ENCODE measurements around the gene CD3E. TPM values are rescaled to one million over a fixed set of nuclear protein-coding genes. Genes with fewer than 3 reads are reported as not detected.

Gene CD3E
- total RNA-seq, 1 donor from 2014 or later = 6.9 TPM

GRCh38 chr11:118282606-118283005, 21.9 kb upstream of the CD3E start:
- H3K4me3 ChIP-seq = no peak overlapping the region
- intact Hi-C loops (cut with DNase I) = no loop called here
- H3K27me3 ChIP-seq = no peaks in the 10 kb centered on the region
- H3K36me3 ChIP-seq = no peaks in the 10 kb centered on the region
- no peaks in the 10 kb centered on the region for H3K9me3 ChIP-seq
- no peak overlapping the region for H3K27ac ChIP-seq
- DNase-seq (ENCODE audit: extremely low spot score in 2 of 2) = no peak
- peaks cover 15% of the 10 kb centered on the region for H3K4me1 ChIP-seq
- TF ChIP-seq POLR2A (IDR thresholded peaks at IDR 0.05) (no peak), CTCF (IDR thresholded peaks at IDR 0.05) (no peak), POLR2AphosphoS5 (IDR thresholded peaks at IDR 0.05; ENCODE audit: insufficient read depth in 1 of 2, low read depth in 1 of 2) (no peak)

- Histone ChIP-seq H3K4me1 (peaks cover 15% of the 10 kb centered on the region), H3K9me3 (no peaks in the 10 kb centered on the region), H3K36me3 (no peaks in the 10 kb centered on the region), H3K27me3 (no peaks in the 10 kb centered on the region), H3K27ac (no peak overlapping the region), H3K4me3 (no peak overlapping the region)
- DNase-seq (ENCODE audit: extremely low spot score in 2 of 2) = no peak
- intact Hi-C loops (cut with DNase I) = no loop called here
- no peak for TF ChIP-seq CTCF (IDR thresholded peaks at IDR 0.05)
- no peak for TF ChIP-seq POLR2A (IDR thresholded peaks at IDR 0.05)
- no peak for TF ChIP-seq POLR2AphosphoS5 (IDR thresholded peaks at IDR 0.05; ENCODE audit: insufficient read depth in 1 of 2, low read depth in 1 of 2)
Measured at GRCh38 chr11:118283037-118283636, 21.4 kb upstream of the CD3E start.

GRCh38 chr11:118283756-118284350, 20.7 kb upstream of the CD3E start:
- Histone ChIP-seq H3K36me3 (no peaks in the 10 kb centered on the region), H3K27ac (no peak overlapping the region), H3K4me1 (peaks cover 14% of the 10 kb centered on the region), H3K4me3 (no peak overlapping the region), H3K9me3 (no peaks in the 10 kb centered on the region), H3K27me3 (no peaks in the 10 kb centered on the region)
- intact Hi-C loops (cut with DNase I) = no loop called here
- no peak for TF ChIP-seq POLR2AphosphoS5 (IDR thresholded peaks at IDR 0.05; ENCODE audit: insufficient read depth in 1 of 2, low read depth in 1 of 2)
- DNase-seq (ENCODE audit: extremely low spot score in 2 of 2) = no peak

GRCh38 chr11:118286545-118286944, 18.0 kb upstream of the CD3E start:
- Histone ChIP-seq H3K36me3 (no peaks in the 10 kb centered on the region), H3K4me1 (peaks cover 20% of the 10 kb centered on the region), H3K27me3 (no peaks in the 10 kb centered on the region), H3K4me3 (no peak overlapping the region), H3K27ac (no peak overlapping the region), H3K9me3 (no peaks in the 10 kb centered on the region)
- DNase-seq (ENCODE audit: extremely low spot score in 2 of 2) = no peak
- intact Hi-C loops (cut with DNase I) = no loop called here
- no peak for TF ChIP-seq CTCF (IDR thresholded peaks at IDR 0.05)
- TF ChIP-seq POLR2A (IDR thresholded peaks at IDR 0.05) = no peak
- TF ChIP-seq POLR2AphosphoS5 (IDR thresholded peaks at IDR 0.05; ENCODE audit: insufficient read depth in 1 of 2, low read depth in 1 of 2) = no peak

GRCh38 chr11:118287006-118287405, 17.5 kb upstream of the CD3E start:
- H3K4me1 ChIP-seq = peaks cover 20% of the 10 kb centered on the region
- intact Hi-C loops (cut with DNase I) = no loop called here
- TF ChIP-seq POLR2AphosphoS5 (IDR thresholded peaks at IDR 0.05; ENCODE audit: insufficient read depth in 1 of 2, low read depth in 1 of 2) (peak in 1 of 2 donors; percentile 67), POLR2A (IDR thresholded peaks at IDR 0.05) (no peak)

GRCh38 chr11:118289401-118289800, 15.1 kb upstream of the CD3E start:
- DNase-seq (ENCODE audit: extremely low spot score in 2 of 2) = no peak
- H3K36me3 ChIP-seq = no peaks in the 10 kb centered on the region
- peaks cover 20% of the 10 kb centered on the region for H3K4me1 ChIP-seq
- no peaks in the 10 kb centered on the region for H3K9me3 ChIP-seq
- no peaks in the 10 kb centered on the region for H3K27me3 ChIP-seq
- TF ChIP-seq CTCF (IDR thresholded peaks at IDR 0.05) (no peak), POLR2A (IDR thresholded peaks at IDR 0.05) (no peak), POLR2AphosphoS5 (IDR thresholded peaks at IDR 0.05; ENCODE audit: insufficient read depth in 1 of 2, low read depth in 1 of 2) (no peak)
- H3K27ac ChIP-seq = no peak overlapping the region
- intact Hi-C loops (cut with DNase I) = no loop called here
- no peak overlapping the region for H3K4me3 ChIP-seq

More at GRCh38 chr11:118287006-118287405, 17.5 kb upstream of the CD3E start:
- Histone ChIP-seq H3K36me3 (no peaks in the 10 kb centered on the region), H3K9me3 (no peaks in the 10 kb centered on the region), H3K4me3 (no peak overlapping the region), H3K27ac (no peak overlapping the region), H3K27me3 (no peaks in the 10 kb centered on the region)
- no peak for DNase-seq (ENCODE audit: extremely low spot score in 2 of 2)
